Erythroblast (primary cell): ENCODE measurements around the gene B3GNT9.

Experiments
- GATA1 ChIP-seq: IDR thresholded peaks from 2 replicates; pipeline ENCODE4 v1.6.1; 2011; ENCODE audit warnings: low read depth, mild to moderate bottlenecking, control low read depth, low read length, moderate library complexity
- POLR2A ChIP-seq: IDR thresholded peaks from 2 replicates; pipeline ENCODE4 v1.6.1; 2011; ENCODE audit warnings: mild to moderate bottlenecking, low read length

- TF ChIP-seq POLR2A (no peak), GATA1 (no peak)
Measured at GRCh38 chr16:67155295-67156142, 4.7 kb upstream of the B3GNT9 start.
